ENCODE measurements around the gene DPH5.
"Not testable (repeated sequence)": the region's sequence is repeated elsewhere in the genome, so short reads cannot be mapped to it uniquely, and the experiment has no call there.

Gene DPH5

GRCh38 chr1:101032129-101032528, 6.5 kb upstream of the DPH5 start:
- DNase-seq (ENCODE audit: low read depth in 2 of 3, low spot score in 2 of 3) = not testable (repeated sequence)

- DNase-seq (ENCODE audit: low read depth in 2 of 3, low spot score in 2 of 3) = no peak
Observed at GRCh38 chr1:101030881-101031280, 5.3 kb upstream of the DPH5 start.

GRCh38 chr1:101029184-101029583, 3.6 kb upstream of the DPH5 start:
- no peak for DNase-seq (ENCODE audit: low read depth in 2 of 3, low spot score in 2 of 3)

GRCh38 chr1:101028466-101028865, 2.9 kb upstream of the DPH5 start:
- DNase-seq (ENCODE audit: low read depth in 2 of 3, low spot score in 2 of 3) = no peak

GRCh38 chr1:101027194-101027772, 1.7 kb upstream of the DPH5 start:
- DNase-seq (ENCODE audit: low read depth in 2 of 3, low spot score in 2 of 3) = no peak

- no peak for DNase-seq (ENCODE audit: low read depth in 2 of 3, low spot score in 2 of 3)
Observed at GRCh38 chr1:101026430-101026788, 825 bp upstream of the DPH5 start.

GRCh38 chr1:101025283-101025656, 314 bp downstream of the DPH5 start:
- no peak for DNase-seq (ENCODE audit: low read depth in 2 of 3, low spot score in 2 of 3)

- no peak for DNase-seq (ENCODE audit: low read depth in 2 of 3, low spot score in 2 of 3)
Observed at GRCh38 chr1:101022294-101022693, 3.3 kb downstream of the DPH5 start.

GRCh38 chr1:101017448-101017847, 8.1 kb downstream of the DPH5 start:
- DNase-seq (ENCODE audit: low read depth in 2 of 3, low spot score in 2 of 3) = no peak

GRCh38 chr1:101013776-101014175, 11.8 kb downstream of the DPH5 start:
- no peak for DNase-seq (ENCODE audit: low read depth in 2 of 3, low spot score in 2 of 3)

- no peak for DNase-seq (ENCODE audit: low read depth in 2 of 3, low spot score in 2 of 3)
Observed at GRCh38 chr1:101008229-101008834, 17.3 kb downstream of the DPH5 start.

- no peak for DNase-seq (ENCODE audit: low read depth in 2 of 3, low spot score in 2 of 3)
Observed at GRCh38 chr1:101006553-101006952, 19.0 kb downstream of the DPH5 start.

- DNase-seq (ENCODE audit: low read depth in 2 of 3, low spot score in 2 of 3) = no peak
Observed at GRCh38 chr1:101005871-101006270, 19.7 kb downstream of the DPH5 start.

GRCh38 chr1:101005183-101005582, 20.4 kb downstream of the DPH5 start:
- DNase-seq (ENCODE audit: low read depth in 2 of 3, low spot score in 2 of 3) = no peak

GRCh38 chr1:101004670-101005069, 20.9 kb downstream of the DPH5 start:
- no peak for DNase-seq (ENCODE audit: low read depth in 2 of 3, low spot score in 2 of 3)

- no peak for DNase-seq (ENCODE audit: low read depth in 2 of 3, low spot score in 2 of 3)
Observed at GRCh38 chr1:101004061-101004460, 21.5 kb downstream of the DPH5 start.

GRCh38 chr1:101003012-101003650, 22.5 kb downstream of the DPH5 start:
- no peak for DNase-seq (ENCODE audit: low read depth in 2 of 3, low spot score in 2 of 3)

- DNase-seq (ENCODE audit: low read depth in 2 of 3, low spot score in 2 of 3) = no peak
Observed at GRCh38 chr1:101002551-101002950, 23.0 kb downstream of the DPH5 start.

- no peak for DNase-seq (ENCODE audit: low read depth in 2 of 3, low spot score in 2 of 3)
Observed at GRCh38 chr1:101000131-101000873, 25.3 kb downstream of the DPH5 start.

- no peak for DNase-seq (ENCODE audit: low read depth in 2 of 3, low spot score in 2 of 3)
Observed at GRCh38 chr1:100998426-100998825, 27.2 kb downstream of the DPH5 start.

GRCh38 chr1:100995198-100995988, 30.2 kb downstream of the DPH5 start:
- no peak for DNase-seq (ENCODE audit: low read depth in 2 of 3, low spot score in 2 of 3)
